ENCODE results near the gene CACNA1S. TPM values are rescaled to one million over a fixed set of nuclear protein-coding genes. Genes with fewer than 3 reads are reported as not detected.

CACNA1S gene
- total RNA-seq, 1 experiment from 2014 or later = not detected

GRCh38 chr1:201016211-201016651 is 96.0 kb downstream of the CACNA1S start:
- H3K4me1 ChIP-seq (ENCODE audit: insufficient read depth, low read length) = peaks cover 7% of the 10 kb centered on the region; the same call in 1 of the 2 replicates

More at GRCh38 chr1:201016211-201016651, 96.0 kb downstream of the CACNA1S start:
- DNase-seq = no peak
- Histone ChIP-seq H4K5ac (ENCODE audit: insufficient read length, low read depth, low read length) (no peak overlapping the region), H3T11ph (ENCODE audit: low read length) (no peak overlapping the region), H3K56ac (ENCODE audit: insufficient read length, low read depth, low read length) (no peak overlapping the region), H2BK15ac (ENCODE audit: low read depth, low read length) (no peak overlapping the region), H2BK120ac (ENCODE audit: low read depth, low read length, poor library complexity, severe bottlenecking) (no peak overlapping the region), H2AK5ac (ENCODE audit: insufficient read length, low read length) (no peak overlapping the region), H3K27ac (ENCODE audit: insufficient read length, low read depth, low read length) (no peak overlapping the region), H3K9me3 (ENCODE audit: control insufficient read depth, low read depth, low read length) (no peaks in the 10 kb centered on the region), H2BK20ac (ENCODE audit: low read depth, low read length, poor library complexity, severe bottlenecking) (no peak overlapping the region), H3K9ac (ENCODE audit: extremely low read depth, insufficient read length, low read length) (no peak overlapping the region), H3K27me3 (ENCODE audit: insufficient read depth, low read length) (no peaks in the 10 kb centered on the region), H3K79me2 (ENCODE audit: insufficient read depth, low read length) (peaks cover 1% of the 10 kb centered on the region; the same call in 1 of the 2 replicates), H3K14ac (ENCODE audit: insufficient read depth, low read length) (no peak overlapping the region; the same call in 1 of the 2 replicates), H4K8ac (replicated peaks; ENCODE audit: insufficient read length, low read depth, low read length) (no peak overlapping the region), H2AFZ (ENCODE audit: low read length) (no peak overlapping the region), H3K79me1 (ENCODE audit: insufficient read depth, low read depth, low read length, poor library complexity, severe bottlenecking) (no peaks in the 10 kb centered on the region), H2BK12ac (ENCODE audit: insufficient read length, low read depth, low read length) (no peak overlapping the region), H3K4me2 (ENCODE audit: insufficient read depth, insufficient read length, low read length) (no peak overlapping the region), H3K23me2 (ENCODE audit: insufficient read length, low read depth, low read length, poor library complexity, severe bottlenecking) (no peaks in the 10 kb centered on the region), H2BK5ac (ENCODE audit: insufficient read length, low read length) (no peak overlapping the region), H3K18ac (ENCODE audit: insufficient read length, low read depth, low read length) (no peak overlapping the region), H4K20me1 (ENCODE audit: control insufficient read depth, insufficient read depth, insufficient read length) (no peaks in the 10 kb centered on the region), H3K23ac (ENCODE audit: insufficient read length, low read depth, low read length) (no peak overlapping the region), H4K91ac (ENCODE audit: insufficient read length, low read depth, low read length) (no peak overlapping the region), H3K4ac (ENCODE audit: low read depth, low read length) (no peak overlapping the region)
- no peaks in the 10 kb centered on the region; a peak in 1 of 5 replicates for H3K9me3 Mint-ChIP-seq
- H3K4me1 Mint-ChIP-seq = peaks cover 42 to 68% of the 10 kb centered on the region in 2 experiments
- no peak overlapping the region for H3K4me3 Mint-ChIP-seq
- no peak for TF ChIP-seq CTCF (conservative IDR thresholded peaks at IDR 0.05)
- H3K36me3 Mint-ChIP-seq (ENCODE audit: insufficient read depth in 1 of 3, low read depth in 3 of 3) = no peaks in the 10 kb centered on the region; a peak in 1 of 7 replicates
- H3K27ac Mint-ChIP-seq = no peak overlapping the region
- no peaks in the 10 kb centered on the region; the same call in 1 of the 2 replicates for H3K27me3 Mint-ChIP-seq (ENCODE audit: low read depth)
- no CpG with 5 or more reads among the region's 10 CpGs for WGBS (ENCODE audit: extremely low coverage, insufficient read length, low lambda C conversion rate)

Data from H9 (cell line).